Endodermal cell (in vitro differentiated cells): ENCODE results near the gene TIMM13. TPM values are rescaled to one million over a fixed set of nuclear protein-coding genes. Genes with fewer than 3 reads are reported as not detected.
A peak's percentile ranks its signal among the peaks of the same experiment; 100 is the strongest.

Experiments
- DNase-seq: peaks from one replicate; pipeline ENCODE4 v3.0.0-alpha.2; 2017
- H3K27ac ChIP-seq: 2 replicates; pipeline ENCODE4 v1.5.1; 2013; ENCODE audit warnings: mild to moderate bottlenecking, low read depth, low read length, moderate library complexity
- H3K27me3 ChIP-seq: 2 replicates; pipeline ENCODE4 v1.6.1; 2013; ENCODE audit warnings: mild to moderate bottlenecking, low read length, moderate library complexity; ENCODE audit not compliant: insufficient read depth, control insufficient read depth, poor library complexity, severe bottlenecking
- H3K36me3 ChIP-seq: 2 replicates; pipeline ENCODE4 v1.7.0; 2013; ENCODE audit warnings: mild to moderate bottlenecking, low read length, moderate library complexity; ENCODE audit not compliant: control insufficient read depth, insufficient read depth
- H3K4me1 ChIP-seq: one replicate; pipeline ENCODE4 v1.7.0; 2013; ENCODE audit warnings: low read length; ENCODE audit not compliant: control insufficient read depth, insufficient read depth
- H3K4me3 ChIP-seq: 2 replicates; pipeline ENCODE4 v1.5.1; 2013; ENCODE audit warnings: mild to moderate bottlenecking, low read length, moderate library complexity
- H3K9ac ChIP-seq: 2 replicates; pipeline ENCODE4 v1.6.1; 2013; ENCODE audit warnings: mild to moderate bottlenecking, low read length, moderate library complexity; ENCODE audit not compliant: poor library complexity, severe bottlenecking; ENCODE audit errors: extremely low read depth
- H3K9me3 ChIP-seq: 2 replicates; pipeline ENCODE4 v1.6.1; 2013; ENCODE audit warnings: mild to moderate bottlenecking, low read length, moderate library complexity; ENCODE audit not compliant: control insufficient read depth
- H3K27ac Mint-ChIP-seq: 2 replicates; pipeline ENCODE4 v1.8.0; 2020; ENCODE audit warnings: mixed read lengths
- H3K27me3 Mint-ChIP-seq: 2 replicates; pipeline ENCODE4 v1.8.0; 2021; ENCODE audit warnings: mild to moderate bottlenecking, mixed read lengths; ENCODE audit not compliant: insufficient read depth
- H3K36me3 Mint-ChIP-seq: 2 replicates; pipeline ENCODE4 v1.8.0; 2020; ENCODE audit warnings: low read depth, mixed read lengths
- H3K4me1 Mint-ChIP-seq: 2 replicates; pipeline ENCODE4 v1.8.0; 2020; ENCODE audit warnings: mixed read lengths
- H3K4me3 Mint-ChIP-seq: 2 replicates; pipeline ENCODE4 v1.8.0; 2020; ENCODE audit warnings: mild to moderate bottlenecking, moderate library complexity, mixed read lengths
- H3K9me3 Mint-ChIP-seq: 2 replicates; pipeline ENCODE4 v1.8.0; 2020; ENCODE audit warnings: mild to moderate bottlenecking, mixed read lengths
- CTCF ChIP-seq: fragments of 200-600 bp; sonication (generic); conservative IDR thresholded peaks from 2 replicates; pipeline ENCODE4 v1.5.0; 2021; ENCODE audit warnings: antibody characterized with exemption, mild to moderate bottlenecking
- WGBS, 2 experiments: methylation state at CpG; one replicate each; pipeline versions ENCODE4 v1.1.5 to v1.1.7; 2013; ENCODE audit warnings: missing lambda C conversion rate in 2 of 2, mixed read lengths in 1 of 2; ENCODE audit not compliant: insufficient coverage in 1 of 2, insufficient read length in 1 of 2; 5-methylcytosine and 5-hydroxymethylcytosine counted together
- total RNA-seq, 2 donors: library from RNA; stranded (reverse); fragmentation: NEBNext Ultra II Directional in 1 of 2; extraction: Animal tissue kit (Norgen Biotek cat#: 25700) in 1 of 2; gene quantifications; 2 replicates in 1 of 2; 3 replicates in 1 of 2; pipeline ENCODE4 v1.2.1, GENCODE V29; 2021

The TIMM13 gene
- total RNA-seq, 2 donors from 2014 or later: 149 to 175 TPM

- Mint-ChIP-seq H3K9me3 (no peaks in the 10 kb centered on the region), H3K27ac (no peak overlapping the region), H3K4me3 (no peak overlapping the region), H3K27me3 (no peaks in the 10 kb centered on the region), H3K4me1 (peaks cover 4% of the 10 kb centered on the region), H3K36me3 (peaks cover 5% of the 10 kb centered on the region)
- Histone ChIP-seq H3K9me3 (no peaks in the 10 kb centered on the region), H3K9ac (no peak overlapping the region), H3K27me3 (no peaks in the 10 kb centered on the region), H3K36me3 (peaks cover 5% of the 10 kb centered on the region), H3K27ac (no peak overlapping the region), H3K4me3 (no peak overlapping the region), H3K4me1 (no peaks in the 10 kb centered on the region)
- TF ChIP-seq CTCF: no peak
- WGBS, 2 experiments: 92 to 94% methylated on average over 17 to 23 of the region's 23 CpGs
- peak; percentile 53 for DNase-seq
Observed at GRCh38 chr19:2421581-2422306, 5.6 kb downstream of the TIMM13 start.

- Histone ChIP-seq H3K4me1 (no peaks in the 10 kb centered on the region), H3K36me3 (no peaks in the 10 kb centered on the region), H3K9ac (no peak overlapping the region), H3K9me3 (no peaks in the 10 kb centered on the region), H3K27ac (no peak overlapping the region), H3K4me3 (no peak overlapping the region), H3K27me3 (no peaks in the 10 kb centered on the region)
- no peak for DNase-seq
- Mint-ChIP-seq H3K36me3 (peaks cover 5% of the 10 kb centered on the region), H3K27ac (no peak overlapping the region), H3K27me3 (no peaks in the 10 kb centered on the region), H3K4me3 (no peak overlapping the region), H3K9me3 (no peaks in the 10 kb centered on the region), H3K4me1 (no peaks in the 10 kb centered on the region)
- WGBS, 2 experiments: 100% methylated on average over 1 of the region's 2 CpGs; no CpG with 5 or more reads in 1 of the 2 experiments
- TF ChIP-seq CTCF: no peak
Observed at GRCh38 chr19:2420490-2420889, 6.9 kb downstream of the TIMM13 start.

- Mint-ChIP-seq H3K36me3 (peaks cover 5% of the 10 kb centered on the region), H3K27me3 (no peaks in the 10 kb centered on the region), H3K4me1 (no peaks in the 10 kb centered on the region), H3K4me3 (no peak overlapping the region), H3K9me3 (no peaks in the 10 kb centered on the region), H3K27ac (no peak overlapping the region)
- DNase-seq: no peak
- Histone ChIP-seq H3K27me3 (no peaks in the 10 kb centered on the region), H3K9me3 (no peaks in the 10 kb centered on the region), H3K27ac (no peak overlapping the region), H3K4me1 (no peaks in the 10 kb centered on the region), H3K36me3 (no peaks in the 10 kb centered on the region), H3K4me3 (no peak overlapping the region), H3K9ac (no peak overlapping the region)
- TF ChIP-seq CTCF: no peak
- 90 to 96% methylated on average over 7 of the region's 7 CpGs for WGBS, 2 experiments
Observed at GRCh38 chr19:2419754-2420153, 7.6 kb downstream of the TIMM13 start.
